ENCODE measurements around the gene OGG1. TPM values are rescaled to one million over a fixed set of nuclear protein-coding genes. Genes with fewer than 3 reads are reported as not detected.

OGG1 gene
- total RNA-seq, 2 experiments from 2014 or later = 41.3 to 46.1 TPM

DNA sequence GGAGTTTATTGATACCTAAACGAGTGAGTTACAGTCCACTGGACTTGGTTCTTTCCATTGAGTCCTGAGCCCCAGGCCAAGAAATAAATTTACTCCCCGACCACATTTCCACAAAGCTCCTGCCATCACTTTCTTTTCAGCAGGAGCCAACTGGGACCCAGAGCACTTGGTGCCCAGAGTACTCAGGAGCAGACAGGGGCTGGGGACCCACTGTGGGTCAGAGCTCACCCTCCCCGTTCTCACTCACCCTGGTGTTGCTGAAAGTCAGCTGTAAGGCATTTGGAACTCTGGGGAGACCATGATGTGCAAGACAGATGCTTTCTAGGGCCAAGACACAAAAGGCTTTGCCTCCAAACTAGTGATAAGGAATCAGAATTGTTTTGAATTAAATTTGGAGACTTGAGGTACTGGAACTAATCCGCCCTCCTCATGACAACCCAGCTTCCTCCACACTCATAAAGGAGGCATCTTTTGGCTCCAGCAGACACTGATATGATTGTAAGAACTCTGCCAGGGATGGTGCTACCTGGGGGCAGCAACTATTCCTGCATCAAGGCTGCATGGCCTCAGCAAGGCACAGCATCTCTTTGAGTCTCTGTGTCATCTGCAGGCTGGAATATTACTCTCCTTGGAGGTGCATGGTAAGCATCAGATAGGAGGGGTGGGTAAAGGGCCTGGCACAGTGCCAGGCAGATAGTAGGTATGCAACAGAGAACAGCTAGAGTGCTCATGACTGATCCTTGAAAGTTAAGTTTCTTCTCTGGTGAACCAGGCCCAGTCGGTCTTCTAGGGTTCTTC lies 27.3 kb downstream of the OGG1 start:
- H3K4me3 Mint-ChIP-seq = no peak overlapping the region
- POLR2A ChIA-PET = interaction anchor here (0.7 to 6.8 kb wide), 4 partner anchors 7 to 46 kb away, joined by 3 to 47 read pairs (median 5); partner anchors contain the start of genes ARPC4, CAMK1 and TADA3
- H3K27ac Mint-ChIP-seq = peak overlapping the region; percentile 21
- H3K27me3 Mint-ChIP-seq = peaks cover 2% of the 10 kb centered on the region
- ATAC-seq (ENCODE audit: low read depth) = no peak
- no peaks in the 10 kb centered on the region for H3K9me3 Mint-ChIP-seq
- H3K4me1 Mint-ChIP-seq = peaks cover 55% of the 10 kb centered on the region
- peaks cover 9% of the 10 kb centered on the region for H3K36me3 Mint-ChIP-seq
- no peak for DNase-seq

DNA sequence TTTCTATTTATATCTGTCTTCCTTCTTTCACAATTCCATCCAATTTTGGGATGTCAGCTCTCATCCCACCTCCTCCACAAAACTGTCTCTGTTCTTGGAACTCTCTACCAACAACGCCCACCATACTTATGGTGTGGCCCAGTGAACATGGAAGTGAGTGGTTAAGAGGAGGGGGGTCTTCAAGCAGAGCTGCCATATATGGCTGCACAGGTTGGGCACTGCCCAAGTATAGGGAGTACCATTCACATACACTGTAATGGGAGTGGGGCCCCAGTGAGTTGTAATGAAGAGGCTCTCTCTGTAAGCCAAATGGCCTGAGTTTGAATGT lies 27.9 kb downstream of the OGG1 start:
- POLR2A ChIA-PET = interaction anchor here (0.7 to 6.8 kb wide), 3 partner anchors 8 to 47 kb away, joined by 3 to 47 read pairs (median 3); partner anchors contain the start of genes ARPC4, CAMK1 and TADA3
- Mint-ChIP-seq H3K4me3 (no peak overlapping the region), H3K27me3 (peaks cover 2% of the 10 kb centered on the region), H3K27ac (peak overlapping the region; percentile 21), H3K4me1 (peaks cover 59% of the 10 kb centered on the region), H3K9me3 (no peaks in the 10 kb centered on the region), H3K36me3 (peaks cover 14% of the 10 kb centered on the region)
- DNase-seq (no peak), ATAC-seq (ENCODE audit: low read depth) (no peak)

DNA sequence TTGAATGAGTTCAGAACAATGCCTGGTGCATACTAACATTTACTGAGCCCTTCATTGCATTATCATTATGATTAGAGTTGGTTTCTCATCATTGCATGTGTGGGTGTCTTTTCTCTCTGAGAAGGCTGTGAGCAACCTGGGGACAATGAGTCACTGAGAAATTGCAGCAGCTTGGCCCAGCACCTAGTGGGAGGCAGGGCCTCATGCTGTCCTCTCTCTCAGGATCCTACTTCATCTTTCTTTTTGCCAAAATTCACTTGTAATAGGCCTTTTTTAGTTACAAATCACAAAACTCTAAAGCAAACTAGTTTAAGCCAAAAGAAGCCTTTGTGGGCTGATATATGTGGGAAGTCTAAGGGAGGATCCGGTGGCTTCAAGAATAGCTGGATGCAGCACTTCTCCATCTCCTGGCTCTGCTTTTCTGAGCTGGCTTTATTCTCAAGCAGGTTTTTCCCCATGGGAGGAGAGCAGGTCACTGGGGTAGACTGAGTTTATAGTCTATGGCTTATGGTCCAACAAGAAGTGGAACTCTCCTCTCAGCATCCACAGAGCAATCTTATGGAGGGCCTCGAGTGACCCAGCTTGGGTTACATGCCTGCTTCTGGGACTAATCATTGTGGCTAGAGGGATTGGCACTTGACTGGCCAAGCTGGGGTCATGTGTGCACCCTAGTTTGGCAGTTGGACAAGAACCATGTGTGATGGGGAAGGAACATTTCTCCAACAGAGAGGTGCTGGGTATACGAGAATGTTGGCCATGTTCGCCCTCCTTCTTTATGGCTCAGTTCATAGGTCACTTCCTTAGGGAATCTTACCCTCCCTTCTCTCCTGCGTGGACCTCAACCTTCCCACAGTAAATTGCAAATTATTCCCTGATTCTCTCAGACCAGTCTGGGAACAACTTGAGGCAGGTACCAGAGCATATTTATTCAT lies 28.7 kb downstream of the OGG1 start:
- POLR2A ChIA-PET = interaction anchor here (0.7 to 6.8 kb wide), 3 partner anchors 9 to 47 kb away, joined by 3 to 47 read pairs (median 3); partner anchors contain the start of genes ARPC4, BRPF1, CAMK1 and TADA3
- ATAC-seq (ENCODE audit: low read depth) = no peak
- H3K27me3 Mint-ChIP-seq = peaks cover 2% of the 10 kb centered on the region
- no peak for DNase-seq
- peaks cover 63% of the 10 kb centered on the region for H3K4me1 Mint-ChIP-seq
- no peaks in the 10 kb centered on the region for H3K9me3 Mint-ChIP-seq
- H3K36me3 Mint-ChIP-seq = peaks cover 18% of the 10 kb centered on the region
- H3K4me3 Mint-ChIP-seq = no peak overlapping the region
- peak overlapping the region; percentile 94 for H3K27ac Mint-ChIP-seq

DNA sequence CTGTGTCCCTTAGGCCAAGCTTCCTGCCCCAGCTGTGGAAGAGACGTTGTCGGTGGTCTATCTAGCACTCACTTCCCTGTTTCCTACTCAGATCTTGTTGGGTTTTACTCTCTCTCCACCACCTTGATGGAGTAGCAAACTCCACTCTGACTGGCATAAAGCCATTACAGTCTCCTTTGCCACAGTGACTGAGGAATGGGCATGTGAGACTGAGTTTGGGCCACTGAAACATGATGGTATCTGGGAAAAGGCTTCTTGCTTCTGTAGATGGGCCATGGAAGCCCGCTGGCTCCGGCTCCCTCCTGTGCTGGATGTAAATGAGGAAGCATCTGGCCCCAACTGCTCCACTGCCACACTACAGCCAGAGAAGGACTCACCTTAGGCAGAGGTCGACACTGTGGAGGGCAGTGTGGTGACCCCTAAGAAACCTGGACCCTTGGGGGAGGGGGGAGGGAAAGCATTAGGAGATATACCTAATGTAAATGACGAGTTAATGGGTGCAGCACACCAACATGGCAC lies 29.4 kb downstream of the OGG1 start:
- peaks cover 63% of the 10 kb centered on the region for H3K4me1 Mint-ChIP-seq
- H3K36me3 Mint-ChIP-seq = peaks cover 18% of the 10 kb centered on the region
- peak overlapping the region; percentile 94 for H3K27ac Mint-ChIP-seq
- H3K27me3 Mint-ChIP-seq = peaks cover 2% of the 10 kb centered on the region
- POLR2A ChIA-PET = interaction anchor here (1.8 to 6.8 kb wide), 3 partner anchors 9 to 48 kb away, joined by 7 to 47 read pairs (median 32); partner anchors contain the start of genes ARPC4, BRPF1, CAMK1 and TADA3
- no peak for ATAC-seq (ENCODE audit: low read depth)
- H3K4me3 Mint-ChIP-seq = peak overlapping the region; percentile 67
- H3K9me3 Mint-ChIP-seq = no peaks in the 10 kb centered on the region
- no peak for DNase-seq

DNA sequence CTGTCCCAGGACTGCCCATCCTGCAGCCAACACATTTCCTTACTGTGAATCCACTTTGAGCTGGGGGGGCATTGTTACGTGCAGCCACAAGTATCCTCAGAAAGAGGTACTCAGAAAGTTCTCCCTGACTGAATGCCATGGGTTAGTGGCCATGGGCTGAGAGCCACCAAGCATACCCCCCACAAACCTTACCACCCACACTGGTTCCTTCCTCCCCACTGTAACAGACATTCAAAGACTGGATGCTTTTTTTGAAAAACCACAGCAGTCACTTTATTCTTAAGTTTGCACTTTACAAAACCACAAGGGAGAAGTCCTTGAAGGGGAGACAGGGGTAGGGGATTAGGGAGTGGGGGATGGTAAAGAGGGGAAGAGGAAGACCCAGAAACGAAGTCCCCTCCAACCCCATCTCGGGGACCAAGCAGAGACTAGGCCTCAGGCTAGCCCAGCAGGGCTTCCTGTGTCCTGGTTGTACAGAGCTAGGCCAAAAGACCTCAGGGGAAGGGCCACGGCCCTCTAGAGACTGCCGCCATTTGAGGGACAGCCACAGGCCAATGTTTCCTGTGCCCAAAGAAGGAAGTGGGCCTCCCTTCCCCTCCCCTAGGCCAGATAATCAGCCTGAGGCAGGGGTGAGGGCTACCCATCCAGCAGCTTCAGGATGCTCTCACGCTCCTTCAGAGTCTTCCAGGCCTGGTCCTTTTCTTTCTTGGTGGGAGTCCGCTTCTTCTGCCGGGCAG lies 30.1 kb downstream of the OGG1 start:
- POLR2A ChIA-PET = interaction anchor here (0.8 to 6.8 kb wide), 10 partner anchors 10 to 416 kb away, joined by 3 to 47 read pairs (median 6); partner anchors contain the start of genes ARPC4, BRPF1, CAMK1 and CRELD1
- peak; percentile 84 for ATAC-seq (ENCODE audit: low read depth)
- Mint-ChIP-seq H3K9me3 (no peaks in the 10 kb centered on the region), H3K36me3 (peaks cover 18% of the 10 kb centered on the region), H3K27me3 (peaks cover 2% of the 10 kb centered on the region), H3K27ac (peak overlapping the region; percentile 94), H3K4me3 (peak overlapping the region; percentile 67), H3K4me1 (peaks cover 63% of the 10 kb centered on the region)
- DNase-seq = peak; percentile 75

DNA sequence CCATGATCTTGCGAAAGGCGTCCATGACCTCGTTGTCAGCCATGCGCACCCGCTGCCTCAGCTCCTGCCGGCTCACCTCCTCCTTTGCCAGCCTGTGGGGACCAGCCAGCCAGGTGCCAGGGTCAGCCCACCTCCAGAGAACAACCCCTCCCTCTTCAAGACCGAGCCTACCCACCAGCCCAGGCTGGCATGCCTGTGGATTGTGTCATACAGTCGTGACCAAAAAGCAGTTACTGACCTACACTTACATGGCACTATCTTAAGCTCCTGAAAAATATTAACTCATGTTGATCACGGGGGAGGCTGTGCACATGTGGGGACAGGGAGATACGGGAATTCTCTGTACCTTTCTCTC lies 30.7 kb downstream of the OGG1 start:
- H3K9me3 Mint-ChIP-seq = no peaks in the 10 kb centered on the region
- no peak for DNase-seq
- H3K4me1 Mint-ChIP-seq = peaks cover 62% of the 10 kb centered on the region
- POLR2A ChIA-PET = interaction anchor here (0.8 to 6.8 kb wide), 11 partner anchors 11 to 417 kb away, joined by 3 to 47 read pairs (median 6); partner anchors contain the start of genes ARPC4, BRPF1, CAMK1 and CRELD1
- peaks cover 2% of the 10 kb centered on the region for H3K27me3 Mint-ChIP-seq
- peak overlapping the region; percentile 67 for H3K4me3 Mint-ChIP-seq
- peaks cover 17% of the 10 kb centered on the region for H3K36me3 Mint-ChIP-seq
- ATAC-seq (ENCODE audit: low read depth) = peak; percentile 6
- H3K27ac Mint-ChIP-seq = peak overlapping the region; percentile 94

DNA sequence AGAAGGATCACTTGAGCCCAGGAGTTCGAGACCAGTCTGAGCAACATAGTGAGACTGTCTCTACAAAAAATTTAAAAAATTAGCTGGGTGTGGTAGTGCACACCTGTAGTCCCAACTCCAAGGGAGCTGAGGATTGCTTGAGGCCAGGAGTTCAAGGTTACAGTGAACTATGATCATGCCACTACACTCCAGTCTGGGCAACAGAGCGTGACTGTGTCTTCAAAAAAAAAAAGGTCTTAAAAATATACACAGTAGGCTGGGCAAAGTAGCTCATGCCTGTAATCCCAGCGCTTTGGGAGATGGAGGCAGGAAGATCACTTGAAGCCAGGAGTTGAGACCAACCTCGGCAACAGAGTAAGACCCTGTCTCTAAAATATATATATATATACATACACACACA lies 31.2 kb downstream of the OGG1 start:
- ATAC-seq (ENCODE audit: low read depth) (no peak), DNase-seq (no peak)
- H3K4me1 Mint-ChIP-seq = peaks cover 62% of the 10 kb centered on the region
- POLR2A ChIA-PET = interaction anchor here (0.7 to 6.8 kb wide), 11 partner anchors 10 to 417 kb away, joined by 3 to 47 read pairs (median 7); partner anchors contain the start of genes ARPC4, BRPF1, CAMK1 and CRELD1
- no peaks in the 10 kb centered on the region for H3K9me3 Mint-ChIP-seq
- peaks cover 21% of the 10 kb centered on the region for H3K36me3 Mint-ChIP-seq
- peaks cover 2% of the 10 kb centered on the region for H3K27me3 Mint-ChIP-seq
- H3K4me3 Mint-ChIP-seq = peak overlapping the region; percentile 67
- peak overlapping the region; percentile 94 for H3K27ac Mint-ChIP-seq

DNA sequence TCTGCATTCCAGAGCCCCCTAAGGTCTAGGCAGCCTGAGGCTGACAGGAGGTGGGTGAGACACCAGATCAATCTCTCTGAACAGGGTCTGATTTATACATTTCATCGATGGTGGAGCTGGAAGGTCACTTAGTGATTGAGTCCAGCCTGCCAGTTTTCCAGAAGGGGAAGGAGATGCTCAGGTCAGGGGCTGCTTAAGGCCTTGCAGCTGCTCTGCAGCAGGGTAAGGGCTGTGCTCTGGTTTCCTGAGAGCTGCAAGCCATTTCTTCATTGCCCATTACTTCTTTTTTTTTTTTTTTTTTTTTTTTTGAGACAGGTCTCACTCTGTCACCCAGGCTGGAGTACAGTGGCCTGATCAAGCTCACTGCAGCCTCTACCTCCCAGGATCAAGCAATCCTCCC lies 31.8 kb downstream of the OGG1 start:
- POLR2A ChIA-PET = interaction anchor here (0.7 to 6.8 kb wide), 8 partner anchors 9 to 384 kb away, joined by 3 to 47 read pairs (median 6); partner anchors contain the start of genes ARPC4, CAMK1, OGG1 and SETD5
- ATAC-seq (ENCODE audit: low read depth) (no peak), DNase-seq (no peak)
- Mint-ChIP-seq H3K36me3 (peaks cover 18% of the 10 kb centered on the region), H3K9me3 (no peaks in the 10 kb centered on the region), H3K27me3 (no peaks in the 10 kb centered on the region), H3K27ac (peak overlapping the region; percentile 73), H3K4me3 (no peak overlapping the region), H3K4me1 (peaks cover 59% of the 10 kb centered on the region)

DNA sequence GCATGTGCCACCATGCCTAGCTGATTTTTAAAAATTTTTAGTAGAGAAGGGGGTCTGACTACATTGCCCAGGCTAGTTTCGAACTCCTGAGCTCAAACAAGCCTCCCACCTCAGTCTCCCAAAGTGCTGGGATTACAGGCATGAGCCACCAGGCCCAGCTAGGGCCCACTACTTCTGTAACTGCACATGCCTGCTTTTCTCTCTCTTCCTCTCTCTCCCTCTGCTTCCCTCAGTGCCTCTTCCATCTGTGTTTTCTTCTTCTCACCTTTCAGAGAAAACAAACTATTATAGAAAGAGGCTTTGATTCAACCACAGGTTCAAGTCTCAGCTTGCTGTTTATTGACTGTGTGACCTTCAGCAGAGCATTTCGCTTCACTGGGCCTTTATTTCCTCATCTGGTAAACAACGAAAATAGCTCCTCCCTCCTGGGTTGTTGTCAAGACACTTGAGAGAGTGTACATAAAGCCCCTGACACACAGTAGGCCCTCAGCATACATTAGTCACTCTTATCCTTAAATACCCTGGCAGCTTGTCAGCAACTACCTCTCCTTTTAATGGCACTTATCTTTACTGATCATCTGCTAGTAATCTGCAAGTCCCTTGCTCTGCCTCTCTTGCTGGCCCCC lies 32.3 kb downstream of the OGG1 start:
- Mint-ChIP-seq H3K36me3 (peaks cover 20% of the 10 kb centered on the region), H3K9me3 (no peaks in the 10 kb centered on the region), H3K27ac (peak overlapping the region; percentile 73), H3K27me3 (no peaks in the 10 kb centered on the region), H3K4me3 (no peak overlapping the region), H3K4me1 (peaks cover 55% of the 10 kb centered on the region)
- no peak for DNase-seq
- ATAC-seq (ENCODE audit: low read depth) = no peak
- POLR2A ChIA-PET = interaction anchor here (0.6 to 6.8 kb wide), 8 partner anchors 8 to 58 kb away, joined by 3 to 47 read pairs (median 5); partner anchors contain the start of genes ARPC4, CAMK1, OGG1 and TADA3

DNA sequence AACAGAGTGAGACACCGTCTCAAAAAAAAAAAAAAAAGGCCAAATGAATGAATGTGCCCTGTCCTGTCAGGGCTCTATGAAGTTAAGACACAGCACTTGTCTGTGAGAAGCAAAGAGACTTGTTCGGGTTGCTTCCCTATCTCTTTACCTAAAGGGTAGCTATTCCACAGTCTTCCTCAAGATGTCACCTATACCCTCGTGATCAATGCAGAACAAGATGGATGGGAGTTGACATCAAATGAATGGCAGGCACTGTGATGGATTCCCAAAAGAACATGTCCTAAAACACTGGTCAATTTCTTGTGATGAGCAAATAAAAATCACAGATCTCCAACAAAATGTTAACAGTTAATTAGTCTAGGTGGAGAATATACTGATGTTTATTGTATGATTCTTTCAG lies 33.0 kb downstream of the OGG1 start:
- H3K4me3 Mint-ChIP-seq = no peak overlapping the region
- H3K36me3 Mint-ChIP-seq = peaks cover 27% of the 10 kb centered on the region
- H3K9me3 Mint-ChIP-seq = no peaks in the 10 kb centered on the region
- H3K4me1 Mint-ChIP-seq = peaks cover 56% of the 10 kb centered on the region
- POLR2A ChIA-PET = interaction anchor here (0.6 to 6.8 kb wide), 6 partner anchors 8 to 204 kb away, joined by 3 to 47 read pairs (median 4); partner anchors contain the start of genes ARPC4, CAMK1, EMC3 and TADA3
- H3K27ac Mint-ChIP-seq = no peak overlapping the region
- no peaks in the 10 kb centered on the region for H3K27me3 Mint-ChIP-seq
- ATAC-seq (ENCODE audit: low read depth) (no peak), DNase-seq (no peak)

DNA sequence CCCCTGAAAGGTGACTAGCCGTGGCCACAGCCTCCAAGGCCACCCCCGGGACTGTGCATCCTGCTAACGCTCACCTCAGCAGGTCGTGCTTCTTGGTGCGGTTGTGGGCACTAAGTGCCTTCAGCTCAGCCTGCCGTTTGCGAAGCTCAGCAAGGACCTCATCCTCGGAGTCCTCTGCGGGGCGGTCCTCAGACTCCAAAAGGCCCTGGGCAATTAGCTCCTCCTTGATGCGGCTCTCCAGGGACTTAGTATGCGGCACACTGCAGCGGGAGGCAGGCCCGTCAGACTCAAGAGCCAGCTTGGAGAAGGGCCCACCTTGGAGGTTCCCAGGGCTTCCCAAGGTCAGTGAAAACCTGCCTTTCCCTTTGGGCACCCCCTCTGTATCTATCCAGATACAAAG lies 34.2 kb downstream of the OGG1 start:
- Mint-ChIP-seq H3K36me3 (peaks cover 33% of the 10 kb centered on the region), H3K27me3 (no peaks in the 10 kb centered on the region), H3K9me3 (no peaks in the 10 kb centered on the region), H3K27ac (no peak overlapping the region), H3K4me1 (peaks cover 47% of the 10 kb centered on the region), H3K4me3 (no peak overlapping the region)
- POLR2A ChIA-PET = interaction anchor here (1.1 kb wide), 1 partner anchor 16 kb away, joined by 4 read pairs; no protein-coding TSS in a partner anchor
- DNase-seq = no peak
- no peak for ATAC-seq (ENCODE audit: low read depth)

DNA sequence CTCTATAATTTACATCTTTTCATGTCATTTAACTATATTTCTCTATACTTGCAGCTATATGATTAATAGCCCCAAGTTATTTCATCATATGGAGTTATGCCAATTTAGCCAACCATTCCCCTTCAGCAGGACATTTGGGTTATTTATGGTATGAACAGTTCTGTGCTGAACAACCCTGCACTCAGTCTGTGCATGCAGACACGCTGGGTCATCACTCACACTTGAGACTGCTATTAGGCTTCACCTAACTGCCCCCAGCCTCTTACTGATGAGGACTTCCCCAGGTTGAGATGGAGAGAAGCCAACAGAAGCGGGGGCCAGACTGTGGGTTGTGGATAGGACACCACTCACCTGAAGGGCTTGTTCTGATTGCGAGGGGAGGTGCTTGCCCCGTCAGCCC lies 35.2 kb downstream of the OGG1 start:
- DNase-seq (no peak), ATAC-seq (ENCODE audit: low read depth) (no peak)
- Mint-ChIP-seq H3K27ac (no peak overlapping the region), H3K27me3 (no peaks in the 10 kb centered on the region), H3K4me1 (peaks cover 42% of the 10 kb centered on the region), H3K36me3 (peaks cover 42% of the 10 kb centered on the region), H3K4me3 (no peak overlapping the region), H3K9me3 (no peaks in the 10 kb centered on the region)
- POLR2A ChIA-PET = interaction anchor here (0.9 kb wide), 1 partner anchor 18 kb away, joined by 3 read pairs; no protein-coding TSS in a partner anchor
